GM12878 (cell line): ENCODE results near the gene BCL11A. TPM values are rescaled to one million over a fixed set of nuclear protein-coding genes. Genes with fewer than 3 reads are reported as not detected.

Source experiments
- ATAC-seq: fragments of 200-7000 bp; cut with Tn5 transposase; 3 replicates; pipeline ENCODE4 v1.9.1; 2020; ENCODE audit warnings: mild to moderate bottlenecking, moderate library complexity
- BruUV-seq: library from RNA; stranded (reverse); fragments of 400-500 nt; replicated peaks from 2 replicates; lab custom pipeline; 2021; lab: Mats Ljungman, UMichigan
- CTCF ChIA-PET: fragments of 300-600 bp; sonication (Branson Sonifier 250); formaldehyde crosslinking; extraction: SDS; loops from one replicate; lab custom pipeline; 2021; ENCODE audit warnings: inconsistent platforms; lab: Yijun Ruan, JAX
- POLR2A ChIA-PET: fragments of 350-600 bp; formaldehyde crosslinking; extraction: SDS; loops from one replicate; lab custom pipeline; 2021; ENCODE audit warnings: inconsistent platforms; lab: Charles Lee
- RAD21 ChIA-PET: fragments of 300-600 bp; sonication (Branson Sonifier 250); formaldehyde crosslinking; loops from one replicate; lab custom pipeline; 2023; ENCODE audit warnings: antibody characterized with exemption; ENCODE audit not compliant: unreplicated experiment; lab: Charles Lee
- SMC1A ChIA-PET: fragments of 300-600 bp; sonication (Branson Sonifier 250); formaldehyde crosslinking; loops from one replicate; lab custom pipeline; 2023; ENCODE audit not compliant: unreplicated experiment, uncharacterized antibody; lab: Charles Lee
- DNase-seq: peaks from one replicate; pipeline ENCODE4 v3.0.0-alpha.2; 2011; ENCODE audit warnings: low read depth, low spot score
- FAIRE-seq: peaks from 3 replicates; lab custom pipeline; 2011; peaks lifted over from hg19 to GRCh38; lab: Jason Lieb, UNC
- H2AFZ ChIP-seq: 2 replicates; pipeline ENCODE4 v1.6.0; 2011; ENCODE audit warnings: low read depth, low read length, control low read depth; ENCODE audit not compliant: control insufficient read depth
- H3K27ac ChIP-seq: 2 replicates; pipeline ENCODE4 v1.5.1; 2011; ENCODE audit warnings: control low read depth; ENCODE audit not compliant: control insufficient read depth, insufficient read depth
- H3K27me3 ChIP-seq, 2 experiments: replicated peaks in 1 of 2; 2 replicates each; pipeline versions ENCODE4 v1.6.0 to v1.6.1; 2011; ENCODE audit warnings: low read length in 1 of 2; ENCODE audit not compliant: control insufficient read depth in 2 of 2, insufficient read depth in 2 of 2
- H3K36me3 ChIP-seq, 2 experiments: 2 replicates each; pipeline ENCODE4 v1.5.1; 2011; ENCODE audit warnings: low read length in 1 of 2; ENCODE audit not compliant: control insufficient read depth in 2 of 2, insufficient read depth in 2 of 2
- H3K4me1 ChIP-seq: 2 replicates; pipeline ENCODE4 v1.6.1; 2011; ENCODE audit warnings: mild to moderate bottlenecking, low read length, moderate library complexity, mixed read lengths; ENCODE audit not compliant: control insufficient read depth, insufficient read depth
- H3K4me2 ChIP-seq: 2 replicates; pipeline ENCODE4 v1.6.0; 2011; ENCODE audit warnings: control low read depth; ENCODE audit not compliant: control insufficient read depth, insufficient read depth
- H3K4me3 ChIP-seq: fragments of 200-600 bp; sonication (generic); 2 replicates; pipeline ENCODE4 v1.5.1; 2016
- H3K79me2 ChIP-seq: 2 replicates; pipeline ENCODE4 v1.6.0; 2011; ENCODE audit warnings: low read length; ENCODE audit not compliant: control insufficient read depth, insufficient read depth
- H3K9ac ChIP-seq: 2 replicates; pipeline ENCODE4 v1.8.0; 2011; ENCODE audit warnings: low read length, control low read depth, mixed read lengths; ENCODE audit not compliant: control insufficient read depth, insufficient read depth
- H3K9me3 ChIP-seq: replicated peaks from 3 replicates; pipeline ENCODE4 v1.5.1; 2011; ENCODE audit warnings: mild to moderate bottlenecking, low read length; ENCODE audit not compliant: control insufficient read depth, insufficient read depth
- H4K20me1 ChIP-seq: 2 replicates; pipeline ENCODE4 v1.6.0; 2011; ENCODE audit not compliant: control insufficient read depth, insufficient read depth
- ATF2 ChIP-seq: IDR thresholded peaks from 2 replicates; pipeline ENCODE4 v1.6.1; 2012; ENCODE audit warnings: low read length, inconsistent platforms
- ATF3 ChIP-seq: IDR thresholded peaks from 2 replicates; pipeline ENCODE4 v1.6.1; 2011; ENCODE audit warnings: low read depth, mild to moderate bottlenecking, low read length, moderate library complexity, borderline replicate concordance; ENCODE audit errors: extremely low read depth
- BMI1 ChIP-seq: fragments of 450-650 bp; IDR thresholded peaks from 2 replicates; pipeline ENCODE4 v1.6.1; 2016; ENCODE audit warnings: mild to moderate bottlenecking, moderate library complexity, borderline replicate concordance
- EP300 ChIP-seq, 2 experiments: fragments of 150-350 bp in 1 of 2; IDR thresholded peaks; 2 replicates each; pipeline ENCODE4 v1.6.1; 2011 to 2012; ENCODE audit warnings: low read depth in 2 of 2, low read length in 2 of 2, borderline replicate concordance in 1 of 2, improper control_type of control experiment in 1 of 2, inconsistent platforms in 1 of 2; ENCODE audit not compliant: control insufficient read depth in 1 of 2
- FOXK2 ChIP-seq: fragments of 450-650 bp; IDR thresholded peaks from 2 replicates; pipeline ENCODE4 v1.6.1; 2017; ENCODE audit warnings: mild to moderate bottlenecking, moderate library complexity
- HDGF ChIP-seq: fragments of 450-650 bp; IDR thresholded peaks from 2 replicates; pipeline ENCODE4 v1.6.1; 2016; ENCODE audit warnings: antibody characterized with exemption
- IRF3 ChIP-seq: fragments of 450-650 bp; IDR thresholded peaks from 2 replicates; pipeline ENCODE4 v1.6.1; 2014; ENCODE audit warnings: mild to moderate bottlenecking
- JUNB ChIP-seq: IDR thresholded peaks from 2 replicates; pipeline ENCODE4 v1.6.1; 2016; ENCODE audit warnings: antibody characterized with exemption, mild to moderate bottlenecking
- MEF2B ChIP-seq: fragments of 450-650 bp; IDR thresholded peaks from 2 replicates; pipeline ENCODE4 v1.6.1; 2018; ENCODE audit warnings: mild to moderate bottlenecking, moderate library complexity; ENCODE audit not compliant: partially characterized antibody, poor library complexity, severe bottlenecking
- NBN ChIP-seq: fragments of 450-650 bp; IDR thresholded peaks from 2 replicates; pipeline ENCODE4 v1.6.1; 2016
- PML ChIP-seq: IDR thresholded peaks from 2 replicates; pipeline ENCODE4 v1.6.1; 2012; ENCODE audit warnings: low read length, inconsistent platforms
- REST ChIP-seq: IDR thresholded peaks from 2 replicates; pipeline ENCODE4 v1.6.1; 2012; ENCODE audit warnings: mild to moderate bottlenecking, low read depth, low read length
- SMARCA5 ChIP-seq: fragments of 450-650 bp; IDR thresholded peaks from 2 replicates; pipeline ENCODE4 v1.6.1; 2017; ENCODE audit warnings: mild to moderate bottlenecking
- TARDBP ChIP-seq: IDR thresholded peaks from 2 replicates; pipeline ENCODE4 v1.6.1; 2016; ENCODE audit warnings: borderline replicate concordance
- TBL1XR1 ChIP-seq: IDR thresholded peaks from 2 replicates; pipeline ENCODE4 v1.6.1; 2012; ENCODE audit warnings: low read depth, low read length, improper control_type of control experiment
- ZNF384 ChIP-seq: IDR thresholded peaks from 2 replicates; pipeline ENCODE4 v1.6.1; 2012; ENCODE audit warnings: low read depth, mild to moderate bottlenecking, low read length, improper control_type of control experiment, borderline replicate concordance
- WGBS: methylation state at CpG from one replicate; pipeline ENCODE4 v1.1.6; 2016; ENCODE audit warnings: low lambda C conversion rate; ENCODE audit not compliant: insufficient replicate concordance, insufficient coverage; ENCODE audit errors: missing lambda C conversion rate; 5-methylcytosine and 5-hydroxymethylcytosine counted together
- in situ Hi-C: fragments of 300-500 bp; cut with MboI; formaldehyde crosslinking; loops from 9 replicates; pipeline ENCODE4 v1.14.3; 2018; ENCODE audit warnings: mixed read lengths
- intact Hi-C: fragments of 100-400 bp; cut with micrococcal nuclease; formaldehyde crosslinking; loops from one replicate; pipeline ENCODE4 v1.14.2; 2022; ENCODE audit not compliant: unreplicated experiment
- polyA plus RNA-seq, 11 experiments: library from polyadenylated mRNA; depleted of rRNA in 4 of 11; unstranded in 6 of 11; stranded (reverse) in 5 of 11; fragments of >200 nt; fragmentation: Nextera tagmentation in 4 of 11; fragmentation: Illumina TruSeq in 1 of 11; extraction: Ambion mirVana in 4 of 11; extraction: Trizol in 1 of 11; gene quantifications; 1 replicate in 1 of 11; 2 replicates in 10 of 11; pipeline versions ENCODE4 v1.2.1 to v1.2.3, GENCODE V29; 2011 to 2016; ENCODE audit warnings: inconsistent platforms in 2 of 11, missing spikeins in 2 of 11, low read depth in 1 of 11
- total RNA-seq, 4 experiments: library from RNA; depleted of rRNA in 3 of 4; stranded (reverse); fragments of >200 nt in 3 of 4; fragmentation: Illumina TruSeq in 1 of 4; extraction: Trizol in 1 of 4; gene quantifications; 2 replicates each; pipeline versions ENCODE4 v1.2.1 to v1.2.3, GENCODE V29; 2013 to 2021

The BCL11A gene
- total and polyA plus RNA-seq, 10 of the 15 experiments (the other 5 are each of a cell fraction or from before 2014, with no cell fraction given), result 7.5 to 26.6 (median 11.1) TPM; not detected in 1

- ATAC-seq (no peak), FAIRE-seq (no peak), DNase-seq (no peak)
- Histone ChIP-seq H3K36me3 (peaks cover 0 to 16% of the 10 kb centered on the region in 2 experiments; a peak in 2 of 4 replicates), H4K20me1 (no peaks in the 10 kb centered on the region), H3K9ac (no peak overlapping the region), H3K4me1 (peaks cover 16% of the 10 kb centered on the region), H3K79me2 (peaks cover 57% of the 10 kb centered on the region), H3K4me2 (no peak overlapping the region), H3K27me3 (no peaks in the 10 kb centered on the region), H3K9me3 (no peaks in the 10 kb centered on the region), H3K4me3 (no peak overlapping the region), H3K27ac (no peak overlapping the region), H2AFZ (no peak overlapping the region)
- ChIA-PET RAD21 (no interaction called here), SMC1A (interaction anchor here (0.6 kb wide), 1 partner anchor 1230 kb away, joined by 3 read pairs; no protein-coding TSS in a partner anchor), POLR2A (no interaction called here), CTCF (interaction anchor here (0.5 kb wide), 1 partner anchor 1130 kb away, joined by 3 read pairs; no protein-coding TSS in a partner anchor)
- intact Hi-C loops (no loop called here), in situ Hi-C loops (no loop called here)
- TF ChIP-seq MEF2B, result no peak
- TF ChIP-seq FOXK2, result no peak
- TF ChIP-seq REST, result no peak
- TF ChIP-seq ATF2, result no peak
- no peak for TF ChIP-seq PML
- no peak for TF ChIP-seq BMI1
- no peak for TF ChIP-seq JUNB
- no peak for TF ChIP-seq IRF3
- TF ChIP-seq TBL1XR1, result no peak
- no peak for TF ChIP-seq ATF3
- no peak for TF ChIP-seq HDGF
- TF ChIP-seq NBN, result no peak
- no peak for TF ChIP-seq TARDBP
- no peak for TF ChIP-seq SMARCA5
- no peak for TF ChIP-seq EP300 (IDR thresholded peaks at IDR 0.05; ENCODE audit: borderline replicate concordance in 1 of 2, control insufficient read depth in 1 of 2, low read depth in 2 of 2, low read length in 2 of 2)
- no peak for TF ChIP-seq ZNF384
- BruUV-seq, result no TSS peak
- 80% methylated on average over 10 of the region's 10 CpGs for WGBS
These were observed 48.1 kb downstream of the BCL11A start for GRCh38 chr2:60505240-60505879.
